Measurements from ENCODE around the gene VIM.

Gene VIM

DNA sequence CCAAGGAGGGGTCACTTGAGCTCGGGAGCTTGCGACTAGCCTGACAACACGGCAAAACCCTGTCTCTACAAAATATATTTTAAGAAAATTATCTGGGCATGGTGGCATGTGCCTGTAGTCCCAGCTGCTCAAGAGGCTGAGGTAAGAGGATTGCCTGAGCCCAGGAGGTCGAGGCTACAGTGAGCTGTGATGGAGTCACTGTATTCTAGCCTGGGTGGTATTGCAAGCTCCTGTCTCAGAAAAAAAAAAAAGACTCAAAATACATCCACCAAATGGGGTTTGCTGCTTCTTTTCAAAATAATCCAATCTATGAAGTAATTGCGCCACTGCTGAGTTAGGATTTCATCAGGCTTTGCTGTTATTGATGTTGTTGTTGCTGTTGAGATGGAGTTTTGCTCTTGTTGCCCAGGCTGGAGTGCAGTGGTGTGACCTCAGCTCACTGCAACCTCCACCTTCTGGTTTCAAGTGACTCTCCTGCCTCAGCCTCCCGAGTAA lies 11.1 kb upstream of the VIM start:
- Mint-ChIP-seq H3K4me1 (ENCODE audit: low read depth) (peaks cover 56% of the 10 kb centered on the region), H3K4me3 (no peak overlapping the region), H3K9me3 (no peaks in the 10 kb centered on the region), H3K27me3 (no peaks in the 10 kb centered on the region), H3K36me3 (ENCODE audit: low read depth) (peaks cover 2% of the 10 kb centered on the region), H3K27ac (peak overlapping the region; percentile 92)
- no peak for DNase-seq

DNA sequence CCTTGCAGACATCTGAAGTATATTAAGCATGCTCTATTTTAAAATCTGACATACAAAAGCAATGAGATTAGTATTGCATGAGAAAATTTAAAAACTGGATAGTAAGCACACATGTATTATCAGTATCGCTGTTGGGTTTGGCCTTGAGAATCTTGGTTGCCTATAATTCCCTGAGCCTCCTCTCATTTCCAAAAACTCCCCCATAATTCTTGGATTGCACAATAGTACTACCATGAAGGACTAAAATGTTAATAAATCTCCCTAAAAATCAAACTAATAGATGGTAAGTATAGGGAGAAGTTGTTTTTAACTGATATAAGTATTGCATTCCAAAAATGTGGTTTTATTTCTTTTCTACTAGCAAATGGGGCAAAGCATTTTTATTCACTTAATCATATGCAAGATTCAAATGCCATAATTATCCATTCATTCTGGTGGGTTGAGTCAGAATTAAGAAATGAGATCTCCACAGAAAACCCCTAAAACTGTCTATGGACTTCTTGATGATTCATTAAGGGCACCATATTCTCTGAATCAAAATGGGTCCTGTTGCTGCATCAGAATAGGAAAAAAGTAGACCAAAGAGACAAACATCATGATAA lies 10.3 kb upstream of the VIM start:
- H3K36me3 Mint-ChIP-seq (ENCODE audit: low read depth) = peaks cover 2% of the 10 kb centered on the region
- no peaks in the 10 kb centered on the region for H3K9me3 Mint-ChIP-seq
- no peak for DNase-seq
- H3K27ac Mint-ChIP-seq = peak overlapping the region; percentile 92
- H3K4me1 Mint-ChIP-seq (ENCODE audit: low read depth) = peaks cover 56% of the 10 kb centered on the region
- H3K4me3 Mint-ChIP-seq = peak overlapping the region; percentile 20
- no peaks in the 10 kb centered on the region for H3K27me3 Mint-ChIP-seq

DNA sequence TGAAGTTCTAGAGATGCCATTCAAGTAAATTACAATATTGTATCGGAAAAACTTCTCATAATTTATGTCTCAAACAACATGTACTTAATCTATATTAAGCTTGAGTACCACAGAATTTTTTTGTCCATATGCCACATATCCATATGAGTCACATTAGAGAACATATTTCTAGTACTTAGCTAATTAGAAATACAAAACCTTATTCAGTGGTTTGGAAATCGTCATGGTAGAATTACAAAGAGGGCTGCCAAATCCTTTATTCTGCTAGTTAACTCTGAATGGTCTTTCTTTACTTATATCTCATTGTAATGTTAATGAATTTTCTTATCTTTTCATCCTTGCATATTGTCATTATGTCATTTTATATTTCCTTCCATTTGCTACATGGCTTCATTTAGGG lies 9.0 kb upstream of the VIM start:
- H3K36me3 Mint-ChIP-seq (ENCODE audit: low read depth) = peaks cover 2% of the 10 kb centered on the region
- H3K9me3 Mint-ChIP-seq = no peaks in the 10 kb centered on the region
- no peaks in the 10 kb centered on the region for H3K27me3 Mint-ChIP-seq
- peaks cover 56% of the 10 kb centered on the region for H3K4me1 Mint-ChIP-seq (ENCODE audit: low read depth)
- no peak overlapping the region for H3K27ac Mint-ChIP-seq
- DNase-seq = no peak
- no peak overlapping the region for H3K4me3 Mint-ChIP-seq

DNA sequence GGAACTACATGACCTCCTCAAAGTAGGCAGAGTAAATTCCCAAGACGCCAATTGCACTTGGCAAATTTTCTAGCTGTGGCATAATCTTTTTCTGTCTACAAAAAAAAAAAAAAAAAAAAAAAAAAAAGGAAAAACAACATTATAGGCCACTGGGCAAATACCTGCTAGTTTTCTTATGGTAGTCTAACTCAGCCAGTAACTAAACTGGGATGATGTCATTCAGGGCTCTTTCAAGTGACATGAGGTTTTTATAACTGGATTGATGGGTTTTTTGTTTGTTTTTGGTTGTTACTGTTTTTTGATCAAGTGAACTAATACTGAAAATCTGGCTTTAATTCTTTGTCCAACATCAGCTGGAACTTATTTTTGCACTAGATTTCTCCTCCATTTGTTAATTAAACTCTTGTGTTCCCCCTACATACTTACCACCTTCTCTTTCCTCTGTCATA lies 7.4 kb upstream of the VIM start:
- H3K36me3 Mint-ChIP-seq (ENCODE audit: low read depth) = no peaks in the 10 kb centered on the region
- DNase-seq = no peak
- no peak overlapping the region for H3K4me3 Mint-ChIP-seq
- H3K27me3 Mint-ChIP-seq = no peaks in the 10 kb centered on the region
- H3K4me1 Mint-ChIP-seq (ENCODE audit: low read depth) = peaks cover 49% of the 10 kb centered on the region
- H3K9me3 Mint-ChIP-seq = no peaks in the 10 kb centered on the region
- H3K27ac Mint-ChIP-seq = no peak overlapping the region

DNA sequence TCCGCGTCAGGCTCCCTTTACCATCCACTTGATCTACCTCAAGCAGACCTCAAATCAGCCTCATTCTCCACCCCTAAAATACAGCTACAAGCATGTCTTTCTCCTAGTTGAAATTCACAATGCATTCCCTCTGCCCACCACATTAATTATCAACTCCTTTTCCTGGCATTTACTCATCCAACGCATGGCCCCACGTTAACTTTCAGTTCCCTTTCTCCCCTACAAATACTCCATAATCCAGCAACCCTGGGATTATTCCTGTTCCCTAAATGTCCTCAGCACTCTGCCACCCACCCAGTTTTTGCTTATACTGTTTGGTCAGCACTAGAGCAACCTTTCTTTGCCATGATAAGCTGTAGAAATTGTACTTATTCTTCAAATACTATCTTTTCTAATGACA lies 5.7 kb upstream of the VIM start:
- no peak for DNase-seq
- Mint-ChIP-seq H3K4me3 (no peak overlapping the region), H3K36me3 (ENCODE audit: low read depth) (no peaks in the 10 kb centered on the region), H3K27ac (no peak overlapping the region), H3K4me1 (ENCODE audit: low read depth) (peaks cover 49% of the 10 kb centered on the region), H3K9me3 (no peaks in the 10 kb centered on the region), H3K27me3 (no peaks in the 10 kb centered on the region)

DNA sequence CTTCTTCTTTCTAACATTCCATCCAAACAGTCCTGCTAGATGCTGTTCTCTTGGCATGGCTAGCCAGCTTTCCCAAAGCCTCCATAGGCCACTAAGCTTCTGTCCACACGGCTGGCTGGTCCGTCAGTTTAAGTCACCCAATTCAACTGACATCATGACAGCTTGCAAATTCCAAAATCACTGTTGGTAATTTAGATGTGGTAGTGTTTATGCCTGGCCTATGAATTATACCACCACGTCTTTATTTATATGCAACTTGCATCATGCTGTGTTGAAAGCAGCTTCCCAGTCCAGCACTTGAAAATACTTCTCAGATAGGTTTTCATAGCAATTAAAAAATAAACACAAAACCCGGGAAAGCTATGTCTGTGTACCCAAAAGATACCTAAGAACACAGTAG lies 2.2 kb upstream of the VIM start:
- no peak for DNase-seq
- Mint-ChIP-seq H3K4me3 (no peak overlapping the region), H3K4me1 (ENCODE audit: low read depth) (peaks cover 55% of the 10 kb centered on the region), H3K27me3 (no peaks in the 10 kb centered on the region), H3K36me3 (ENCODE audit: low read depth) (peaks cover 17% of the 10 kb centered on the region), H3K9me3 (no peaks in the 10 kb centered on the region), H3K27ac (no peak overlapping the region)

DNA sequence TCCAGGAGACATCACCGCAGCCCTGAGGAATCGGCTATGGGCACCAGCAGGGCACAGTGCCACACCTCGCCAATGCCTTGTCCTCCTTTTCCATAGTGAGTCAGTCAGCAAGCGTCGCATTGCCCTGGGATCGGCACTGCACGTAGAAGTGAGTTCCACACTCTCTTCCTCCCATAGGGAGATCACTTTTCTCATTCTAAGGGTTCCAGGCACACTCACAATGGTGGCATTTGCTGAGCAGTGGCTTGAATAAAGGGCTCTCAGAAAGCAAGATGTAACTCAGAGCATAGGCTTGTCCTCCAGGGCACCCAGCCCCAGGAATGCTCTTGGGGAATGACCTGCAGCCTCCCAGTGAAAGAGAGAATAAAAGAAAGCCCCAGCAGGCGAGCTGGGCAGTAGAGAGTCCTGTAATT lies 1.1 kb upstream of the VIM start:
- no peak for DNase-seq
- Mint-ChIP-seq H3K27ac (peak overlapping the region; percentile 91), H3K4me3 (peak overlapping the region; percentile 85), H3K36me3 (ENCODE audit: low read depth) (peaks cover 28% of the 10 kb centered on the region), H3K9me3 (no peaks in the 10 kb centered on the region), H3K4me1 (ENCODE audit: low read depth) (peaks cover 61% of the 10 kb centered on the region), H3K27me3 (no peaks in the 10 kb centered on the region)

DNA sequence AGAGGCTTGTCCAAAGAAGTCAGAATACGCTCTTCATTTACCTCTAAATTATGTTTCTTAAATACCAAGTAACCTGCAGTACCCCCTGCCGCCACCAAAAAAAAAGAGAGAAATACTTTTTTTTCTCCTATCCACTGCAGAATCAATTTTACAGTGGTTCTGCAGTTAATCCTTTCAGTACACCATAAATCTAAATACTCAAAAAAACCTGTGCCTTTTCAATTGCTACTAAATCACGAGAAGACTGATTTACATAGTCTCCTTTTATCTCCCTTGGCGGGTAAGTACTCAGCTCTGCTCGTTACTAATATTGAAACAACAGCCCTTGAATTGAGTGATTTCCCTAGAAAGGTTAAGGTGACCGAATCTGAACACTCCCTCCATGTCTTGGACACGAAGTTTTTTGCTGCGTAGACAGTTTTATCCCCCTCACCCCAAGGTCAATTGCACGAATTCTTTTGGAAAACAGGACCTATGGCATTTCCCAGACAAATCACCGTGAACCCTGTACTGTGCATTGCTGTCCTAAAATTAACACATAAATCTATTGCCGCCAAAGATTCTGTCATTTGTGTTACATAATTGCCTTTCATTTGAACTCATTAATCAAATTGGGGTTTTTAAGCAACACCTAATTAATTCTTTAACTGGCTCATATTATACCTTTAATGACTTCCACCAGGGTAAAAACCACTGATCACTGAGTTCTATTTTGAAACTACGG lies 512 bp upstream of the VIM start:
- Mint-ChIP-seq H3K36me3 (ENCODE audit: low read depth) (peaks cover 35% of the 10 kb centered on the region), H3K4me1 (ENCODE audit: low read depth) (peaks cover 65% of the 10 kb centered on the region), H3K9me3 (no peaks in the 10 kb centered on the region), H3K27ac (peak overlapping the region; percentile 91), H3K27me3 (no peaks in the 10 kb centered on the region), H3K4me3 (peak overlapping the region; percentile 85)
- peak; percentile 48 for DNase-seq

DNA sequence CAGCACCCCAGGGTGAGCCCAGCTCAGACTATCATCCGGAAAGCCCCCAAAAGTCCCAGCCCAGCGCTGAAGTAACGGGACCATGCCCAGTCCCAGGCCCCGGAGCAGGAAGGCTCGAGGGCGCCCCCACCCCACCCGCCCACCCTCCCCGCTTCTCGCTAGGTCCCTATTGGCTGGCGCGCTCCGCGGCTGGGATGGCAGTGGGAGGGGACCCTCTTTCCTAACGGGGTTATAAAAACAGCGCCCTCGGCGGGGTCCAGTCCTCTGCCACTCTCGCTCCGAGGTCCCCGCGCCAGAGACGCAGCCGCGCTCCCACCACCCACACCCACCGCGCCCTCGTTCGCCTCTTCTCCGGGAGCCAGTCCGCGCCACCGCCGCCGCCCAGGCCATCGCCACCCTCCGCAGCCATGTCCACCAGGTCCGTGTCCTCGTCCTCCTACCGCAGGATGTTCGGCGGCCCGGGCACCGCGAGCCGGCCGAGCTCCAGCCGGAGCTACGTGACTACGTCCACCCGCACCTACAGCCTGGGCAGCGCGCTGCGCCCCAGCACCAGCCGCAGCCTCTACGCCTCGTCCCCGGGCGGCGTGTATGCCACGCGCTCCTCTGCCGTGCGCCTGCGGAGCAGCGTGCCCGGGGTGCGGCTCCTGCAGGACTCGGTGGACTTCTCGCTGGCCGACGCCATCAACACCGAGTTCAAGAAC lies 1.1 kb downstream of the VIM start:
- peak; percentile 73 for DNase-seq
- Mint-ChIP-seq H3K4me1 (ENCODE audit: low read depth) (peaks cover 74% of the 10 kb centered on the region), H3K36me3 (ENCODE audit: low read depth) (peaks cover 50% of the 10 kb centered on the region), H3K27ac (peak overlapping the region; percentile 91), H3K9me3 (no peaks in the 10 kb centered on the region), H3K27me3 (no peaks in the 10 kb centered on the region), H3K4me3 (peak overlapping the region; percentile 85)

DNA sequence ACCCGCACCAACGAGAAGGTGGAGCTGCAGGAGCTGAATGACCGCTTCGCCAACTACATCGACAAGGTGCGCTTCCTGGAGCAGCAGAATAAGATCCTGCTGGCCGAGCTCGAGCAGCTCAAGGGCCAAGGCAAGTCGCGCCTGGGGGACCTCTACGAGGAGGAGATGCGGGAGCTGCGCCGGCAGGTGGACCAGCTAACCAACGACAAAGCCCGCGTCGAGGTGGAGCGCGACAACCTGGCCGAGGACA lies 1.6 kb downstream of the VIM start:
- H3K36me3 Mint-ChIP-seq (ENCODE audit: low read depth) = peaks cover 54% of the 10 kb centered on the region
- DNase-seq = no peak
- peaks cover 79% of the 10 kb centered on the region for H3K4me1 Mint-ChIP-seq (ENCODE audit: low read depth)
- H3K9me3 Mint-ChIP-seq = no peaks in the 10 kb centered on the region
- H3K27me3 Mint-ChIP-seq = no peaks in the 10 kb centered on the region
- H3K4me3 Mint-ChIP-seq = peak overlapping the region; percentile 85
- peak overlapping the region; percentile 91 for H3K27ac Mint-ChIP-seq

DNA sequence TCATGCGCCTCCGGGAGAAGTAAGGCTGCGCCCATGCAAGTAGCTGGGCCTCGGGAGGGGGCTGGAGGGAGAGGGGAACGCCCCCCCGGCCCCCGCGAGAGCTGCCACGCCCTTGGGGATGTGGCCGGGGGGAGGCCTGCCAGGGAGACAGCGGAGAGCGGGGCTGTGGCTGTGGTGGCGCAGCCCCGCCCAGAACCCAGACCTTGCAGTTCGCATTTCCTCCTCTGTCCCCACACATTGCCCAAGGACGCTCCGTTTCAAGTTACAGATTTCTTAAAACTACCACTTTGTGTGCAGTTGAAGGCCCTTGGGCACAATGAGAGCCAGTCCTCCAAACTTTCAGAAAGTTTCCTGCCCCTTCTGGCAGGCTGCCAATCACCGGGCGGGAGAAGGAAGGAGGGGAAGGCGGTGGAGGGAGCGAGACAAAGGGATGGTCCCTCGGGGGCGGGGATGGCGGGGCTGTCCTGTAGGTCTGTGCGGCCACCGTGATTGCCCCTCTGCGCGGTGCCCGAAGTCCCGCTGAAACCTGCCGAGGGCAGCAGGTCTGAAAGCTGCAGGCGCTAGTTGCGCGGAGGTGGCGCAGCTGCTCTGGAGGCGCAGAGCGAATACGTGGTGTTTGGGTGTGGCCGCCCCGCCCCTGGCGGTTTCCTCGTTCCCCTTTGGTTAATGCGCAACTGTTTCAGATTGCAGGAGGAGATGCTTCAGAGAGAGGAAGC lies 2.1 kb downstream of the VIM start:
- H3K27me3 Mint-ChIP-seq = no peaks in the 10 kb centered on the region
- no peaks in the 10 kb centered on the region for H3K9me3 Mint-ChIP-seq

DNA sequence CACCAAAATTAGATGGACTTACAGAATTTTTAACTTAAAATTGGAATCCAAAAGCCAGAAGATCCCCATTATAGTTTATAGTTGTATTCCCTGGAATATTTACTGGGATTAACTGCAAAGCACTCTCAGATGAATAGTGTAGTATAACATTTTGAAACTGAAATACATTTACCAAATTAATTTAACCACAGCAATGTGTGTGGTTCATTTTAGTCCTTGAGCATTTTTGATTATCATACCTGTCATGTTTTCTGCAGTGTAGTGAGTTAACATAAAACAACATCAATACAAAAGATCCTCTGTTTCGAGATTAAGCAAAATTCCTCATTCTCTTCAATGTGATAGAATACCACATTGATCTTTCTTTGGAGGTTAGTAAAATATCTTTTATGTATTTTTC lies 3.7 kb downstream of the VIM start:
- Mint-ChIP-seq H3K27me3 (no peaks in the 10 kb centered on the region), H3K27ac (peak overlapping the region; percentile 83), H3K9me3 (no peaks in the 10 kb centered on the region), H3K4me1 (ENCODE audit: low read depth) (peaks cover 81% of the 10 kb centered on the region), H3K4me3 (peak overlapping the region; percentile 85), H3K36me3 (ENCODE audit: low read depth) (peaks cover 76% of the 10 kb centered on the region)
- no peak for DNase-seq

More for the DNA sequence above, 2.1 kb downstream of the VIM start:
- peak; percentile 93 for DNase-seq
- H3K4me1 Mint-ChIP-seq (ENCODE audit: low read depth) = peaks cover 83% of the 10 kb centered on the region
- peaks cover 59% of the 10 kb centered on the region for H3K36me3 Mint-ChIP-seq (ENCODE audit: low read depth)
- peak overlapping the region; percentile 91 for H3K27ac Mint-ChIP-seq
- peak overlapping the region; percentile 85 for H3K4me3 Mint-ChIP-seq

DNA sequence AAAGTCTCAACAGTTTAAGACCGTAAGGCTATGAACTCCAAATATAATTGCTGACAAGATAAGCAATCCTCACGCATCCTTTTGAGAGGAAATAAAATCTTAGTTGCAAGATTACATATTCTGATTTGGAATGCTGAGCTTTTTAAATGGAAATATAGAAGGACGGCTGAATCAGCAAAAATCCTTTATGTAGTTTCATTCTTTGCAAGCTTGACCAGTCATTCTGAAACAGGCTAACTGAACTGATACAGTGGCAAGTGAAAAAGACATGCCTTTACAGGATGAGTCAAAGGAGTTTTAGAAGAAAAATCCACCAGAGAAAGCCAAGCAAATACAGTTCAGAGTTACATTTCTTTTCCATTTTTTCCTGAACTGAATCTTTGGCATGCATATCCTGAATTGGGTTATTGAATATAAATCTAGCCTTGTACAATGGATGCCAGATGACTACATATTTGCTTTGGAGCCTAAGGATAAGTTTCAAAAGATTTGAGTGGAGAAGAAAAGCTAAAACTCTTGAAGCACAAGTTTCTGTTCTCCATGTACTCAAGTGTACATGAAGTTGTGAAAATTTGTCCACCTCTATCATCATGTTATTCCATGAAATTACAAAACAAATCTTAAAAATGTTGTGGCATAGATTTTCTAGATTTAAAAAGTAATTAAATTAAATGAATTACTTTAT lies 4.4 kb downstream of the VIM start:
- H3K36me3 Mint-ChIP-seq (ENCODE audit: low read depth) = peaks cover 82% of the 10 kb centered on the region
- H3K4me1 Mint-ChIP-seq (ENCODE audit: low read depth) = peaks cover 75% of the 10 kb centered on the region
- peak overlapping the region; percentile 83 for H3K27ac Mint-ChIP-seq
- no peaks in the 10 kb centered on the region for H3K9me3 Mint-ChIP-seq
- no peaks in the 10 kb centered on the region for H3K27me3 Mint-ChIP-seq
- DNase-seq = no peak
- H3K4me3 Mint-ChIP-seq = peak overlapping the region; percentile 85

DNA sequence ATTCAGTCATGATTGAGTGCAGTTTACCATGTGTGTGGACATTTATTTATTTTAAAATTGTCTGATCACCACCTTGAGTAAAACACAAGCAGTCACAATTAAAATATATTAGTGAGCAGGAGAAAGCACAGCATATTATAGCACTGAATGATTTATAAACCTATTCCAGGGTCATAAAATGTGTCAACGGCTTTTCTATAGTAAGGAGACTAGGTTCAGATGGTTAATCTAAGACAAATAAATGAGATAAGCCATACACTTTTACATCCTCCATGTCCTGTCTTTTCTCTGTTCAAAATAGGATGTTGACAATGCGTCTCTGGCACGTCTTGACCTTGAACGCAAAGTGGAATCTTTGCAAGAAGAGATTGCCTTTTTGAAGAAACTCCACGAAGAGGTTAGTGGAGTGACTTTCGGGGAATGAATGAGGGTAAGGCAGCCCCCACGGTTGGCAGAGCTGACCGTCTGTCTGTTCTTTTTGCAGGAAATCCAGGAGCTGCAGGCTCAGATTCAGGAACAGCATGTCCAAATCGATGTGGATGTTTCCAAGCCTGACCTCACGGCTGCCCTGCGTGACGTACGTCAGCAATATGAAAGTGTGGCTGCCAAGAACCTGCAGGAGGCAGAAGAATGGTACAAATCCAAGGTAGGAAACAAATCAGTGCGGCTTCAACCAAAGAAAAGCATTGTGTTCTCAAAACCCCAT lies 5.4 kb downstream of the VIM start:
- no peaks in the 10 kb centered on the region for H3K27me3 Mint-ChIP-seq
- H3K9me3 Mint-ChIP-seq = no peaks in the 10 kb centered on the region
- H3K4me1 Mint-ChIP-seq (ENCODE audit: low read depth) = peaks cover 65% of the 10 kb centered on the region
- H3K36me3 Mint-ChIP-seq (ENCODE audit: low read depth) = peaks cover 92% of the 10 kb centered on the region
- H3K27ac Mint-ChIP-seq = peak overlapping the region; percentile 29
- DNase-seq = no peak
- H3K4me3 Mint-ChIP-seq = no peak overlapping the region

Data from activated T-cell treated with anti-CD3 and anti-CD28 coated beads, Interleukin-2, amount 50 U/mL, for 24 hours (primary cell).